Lower lobe of right lung (tissue), 2 donors: Measurements from ENCODE around the gene MPPED1. TPM values are rescaled to one million over a fixed set of nuclear protein-coding genes. Genes with fewer than 3 reads are reported as not detected.
A peak's percentile ranks its signal among the peaks of the same experiment; 100 is the strongest.

ENCODE experiments used
- ATAC-seq, 2 donors: fragments of 200-7000 bp; cut with Tn5 transposase; one replicate each; pipeline ENCODE4 v1.9.1; 2020 to 2022; ENCODE audit warnings: mild to moderate bottlenecking in 2 of 2, moderate library complexity in 2 of 2
- DNase-seq: peaks from one replicate; pipeline ENCODE4 v3.0.0-alpha.2; 2020
- H3K27ac ChIP-seq: fragments of 200-600 bp; one replicate; pipeline ENCODE4 v1.8.0; 2022
- H3K27me3 ChIP-seq: fragments of 200-600 bp; one replicate; pipeline ENCODE4 v1.8.0; 2022; ENCODE audit warnings: low read depth
- H3K36me3 ChIP-seq: fragments of 200-600 bp; one replicate; pipeline ENCODE4 v1.8.0; 2022; ENCODE audit warnings: mild to moderate bottlenecking
- H3K4me1 ChIP-seq: fragments of 200-600 bp; one replicate; pipeline ENCODE4 v1.8.0; 2022
- H3K4me3 ChIP-seq: fragments of 200-600 bp; one replicate; pipeline ENCODE4 v1.8.0; 2022; ENCODE audit warnings: mild to moderate bottlenecking
- H3K9me3 ChIP-seq: fragments of 200-600 bp; one replicate; pipeline ENCODE4 v1.8.0; 2022
- intact Hi-C: fragments of 100-400 bp; cut with DNase I; formaldehyde crosslinking; loops from one replicate; pipeline ENCODE4 v1.11.0; 2022
- total RNA-seq: library from RNA; stranded (reverse); fragmentation: NEBNext Ultra II Directional; extraction: Animal tissue kit (Norgen Biotek cat#: 25700); gene quantifications from one replicate; pipeline ENCODE4 v1.2.1, GENCODE V29; 2021
- TF ChIP-seq, protein P1 (sequence below): fragments of 200-600 bp; IDR thresholded peaks from one replicate; pipeline ENCODE4 v1.8.0; 2022; ENCODE audit warnings: antibody characterized with exemption, mild to moderate bottlenecking
- donor health status: DM: no; HTN: yes; CAD: no; lungs with severe emphysema.

MPPED1 gene
- total RNA-seq, 1 donor from 2014 or later: not detected

DNA sequence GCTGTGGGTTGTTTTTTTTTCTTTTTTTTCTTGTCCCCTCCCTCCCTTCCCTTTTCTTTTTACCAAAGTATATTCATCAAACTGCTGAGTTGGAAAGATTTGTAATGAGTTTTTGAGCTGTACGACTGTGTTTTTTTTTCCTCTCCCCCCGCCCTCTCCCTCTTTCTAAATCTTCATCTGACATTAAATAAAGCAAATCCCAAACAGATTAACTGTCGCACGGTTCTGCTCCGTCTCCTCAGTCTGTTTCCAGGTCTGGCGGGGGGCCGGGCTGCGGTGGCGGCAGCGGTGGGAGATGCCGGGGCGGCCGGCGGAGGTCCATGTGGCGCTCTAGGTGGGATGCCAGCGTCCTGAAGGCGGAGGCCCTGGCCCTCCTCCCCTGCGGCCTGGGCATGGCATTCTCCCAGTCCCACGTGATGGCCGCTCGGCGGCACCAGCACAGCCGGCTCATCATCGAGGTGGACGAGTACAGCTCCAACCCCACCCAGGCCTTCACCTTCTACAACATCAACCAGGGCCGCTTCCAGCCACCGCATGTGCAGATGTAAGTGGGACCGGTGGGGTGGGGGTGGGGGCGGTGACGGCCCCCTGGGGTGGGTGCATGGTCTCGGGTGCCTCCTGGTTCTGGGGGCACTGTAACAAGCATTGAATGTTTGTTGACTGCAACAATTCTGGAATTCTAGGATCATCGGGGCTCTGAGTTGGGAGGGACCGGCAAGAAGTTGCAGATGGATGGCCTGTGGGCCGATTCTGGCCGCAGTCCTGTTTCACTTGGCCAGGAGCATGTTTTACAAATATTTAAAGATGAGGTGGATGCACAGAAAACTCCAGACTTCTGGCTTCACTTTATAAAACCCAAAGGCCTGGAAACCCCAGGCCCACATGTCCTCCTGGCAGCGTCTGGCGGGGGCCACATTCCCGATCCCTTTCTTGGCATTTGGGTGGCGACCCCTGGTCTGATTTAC is 13.1 kb downstream of the MPPED1 start:
- Histone ChIP-seq H3K4me3 (no peak overlapping the region), H3K9me3 (no peaks in the 10 kb centered on the region)
- no peak for ATAC-seq

DNA sequence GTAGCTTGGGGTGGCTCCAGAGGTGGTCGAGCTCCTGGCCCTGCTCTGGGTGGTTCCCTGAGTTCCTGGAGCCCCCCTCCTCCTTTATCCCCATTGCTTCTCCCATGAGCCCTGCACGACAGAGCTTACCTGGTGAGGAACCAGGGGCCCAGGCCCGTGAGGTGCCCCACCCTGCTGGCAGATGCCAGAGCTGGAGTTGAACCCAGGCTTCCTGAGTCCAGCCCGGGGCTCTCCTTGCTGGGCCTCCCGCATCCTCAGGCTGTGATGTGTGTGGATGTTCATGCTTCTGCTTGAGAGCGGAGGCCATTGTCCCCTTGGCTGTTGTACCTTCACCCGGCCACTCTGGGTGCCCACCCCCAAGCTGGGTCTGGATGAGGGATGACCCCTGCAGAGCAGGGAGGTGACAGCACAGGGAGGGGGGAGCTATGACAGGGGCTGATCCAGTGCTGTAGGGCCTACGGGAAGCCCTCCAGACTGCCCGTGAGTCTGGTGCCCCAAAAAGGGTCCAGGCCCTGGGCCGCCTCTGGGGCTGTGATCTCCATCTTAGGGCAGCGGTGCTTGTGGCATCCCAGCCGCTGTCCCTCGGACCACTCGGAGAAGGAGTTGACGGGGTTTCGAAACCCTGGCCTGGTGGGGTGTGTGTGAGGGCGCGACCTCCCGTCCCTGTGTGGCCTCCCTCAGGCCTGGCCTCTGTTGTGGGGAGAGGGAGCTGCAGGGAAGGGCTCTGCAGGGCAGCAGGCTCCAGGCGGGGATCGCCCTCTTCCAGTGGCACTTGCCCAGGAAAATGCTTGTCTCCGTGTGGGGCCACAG is 14.4 kb downstream of the MPPED1 start:
- Histone ChIP-seq H3K4me3 (no peak overlapping the region), H3K4me1 (no peaks in the 10 kb centered on the region), H3K36me3 (no peaks in the 10 kb centered on the region), H3K27ac (no peak overlapping the region), H3K27me3 (peaks cover 69% of the 10 kb centered on the region), H3K9me3 (no peaks in the 10 kb centered on the region)
- ATAC-seq (no peak), DNase-seq (peak; percentile 38)
- intact Hi-C loops: no loop called here
- TF ChIP-seq, protein P1, sequence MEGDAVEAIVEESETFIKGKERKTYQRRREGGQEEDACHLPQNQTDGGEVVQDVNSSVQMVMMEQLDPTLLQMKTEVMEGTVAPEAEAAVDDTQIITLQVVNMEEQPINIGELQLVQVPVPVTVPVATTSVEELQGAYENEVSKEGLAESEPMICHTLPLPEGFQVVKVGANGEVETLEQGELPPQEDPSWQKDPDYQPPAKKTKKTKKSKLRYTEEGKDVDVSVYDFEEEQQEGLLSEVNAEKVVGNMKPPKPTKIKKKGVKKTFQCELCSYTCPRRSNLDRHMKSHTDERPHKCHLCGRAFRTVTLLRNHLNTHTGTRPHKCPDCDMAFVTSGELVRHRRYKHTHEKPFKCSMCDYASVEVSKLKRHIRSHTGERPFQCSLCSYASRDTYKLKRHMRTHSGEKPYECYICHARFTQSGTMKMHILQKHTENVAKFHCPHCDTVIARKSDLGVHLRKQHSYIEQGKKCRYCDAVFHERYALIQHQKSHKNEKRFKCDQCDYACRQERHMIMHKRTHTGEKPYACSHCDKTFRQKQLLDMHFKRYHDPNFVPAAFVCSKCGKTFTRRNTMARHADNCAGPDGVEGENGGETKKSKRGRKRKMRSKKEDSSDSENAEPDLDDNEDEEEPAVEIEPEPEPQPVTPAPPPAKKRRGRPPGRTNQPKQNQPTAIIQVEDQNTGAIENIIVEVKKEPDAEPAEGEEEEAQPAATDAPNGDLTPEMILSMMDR: no peak

More for the DNA sequence above, 13.1 kb downstream of the MPPED1 start:
- TF ChIP-seq, protein P1: no peak
- H3K36me3 ChIP-seq: no peaks in the 10 kb centered on the region
- peak; percentile 44 for DNase-seq
- no peak overlapping the region for H3K27ac ChIP-seq
- H3K4me1 ChIP-seq: no peaks in the 10 kb centered on the region
- intact Hi-C loops: no loop called here
- H3K27me3 ChIP-seq: peaks cover 73% of the 10 kb centered on the region

GRCh38 chr22:43426816-43427215 is 15.0 kb downstream of the MPPED1 start:
- intact Hi-C loops: no loop called here
- Histone ChIP-seq H3K4me3 (no peak overlapping the region), H3K36me3 (no peaks in the 10 kb centered on the region), H3K27me3 (peaks cover 69% of the 10 kb centered on the region), H3K27ac (no peak overlapping the region), H3K4me1 (no peaks in the 10 kb centered on the region), H3K9me3 (no peaks in the 10 kb centered on the region)
- DNase-seq (peak; percentile 14), ATAC-seq (no peak)
- TF ChIP-seq, protein P1: no peak

DNA sequence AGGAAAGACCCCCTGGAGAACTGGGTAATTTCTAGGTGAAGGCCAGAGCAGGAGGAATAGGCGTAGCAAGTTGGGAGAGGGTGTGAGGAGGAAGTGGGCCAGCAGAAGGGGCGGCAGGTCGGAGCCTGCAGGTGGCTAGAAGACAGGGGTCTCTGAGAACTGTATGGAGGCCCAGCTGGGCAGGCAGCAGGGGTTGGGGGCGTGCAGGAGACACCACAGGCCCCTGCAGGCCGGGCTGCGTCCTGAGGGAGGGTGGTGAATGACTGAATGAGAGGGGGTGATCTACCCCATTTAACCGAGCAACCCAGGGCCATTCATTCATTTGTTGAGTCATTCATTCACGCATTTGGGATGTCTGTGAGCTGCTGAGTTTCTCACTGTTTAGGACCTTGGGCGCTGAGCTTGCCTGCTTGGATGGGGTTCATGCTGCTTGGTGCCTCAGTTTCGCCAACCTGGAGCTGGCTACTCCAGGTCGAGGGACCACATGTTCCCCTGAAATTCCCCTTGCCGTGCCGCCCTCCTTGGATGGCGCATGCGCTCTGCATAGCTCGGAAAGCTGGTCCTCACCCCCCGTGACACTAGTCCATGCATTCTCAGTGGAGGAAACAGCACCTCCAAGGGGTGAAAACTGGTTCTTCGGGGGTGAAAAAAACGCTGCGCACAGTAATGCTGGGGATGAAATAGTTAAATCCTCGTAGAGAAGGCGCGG is 15.6 kb downstream of the MPPED1 start:
- TF ChIP-seq, protein P1: no peak
- intact Hi-C loops: no loop called here
- Histone ChIP-seq H3K4me3 (no peak overlapping the region), H3K27me3 (peaks cover 66% of the 10 kb centered on the region), H3K27ac (no peak overlapping the region), H3K9me3 (no peaks in the 10 kb centered on the region), H3K36me3 (no peaks in the 10 kb centered on the region), H3K4me1 (no peaks in the 10 kb centered on the region)
- ATAC-seq: no peak
- DNase-seq: peak; percentile 21

DNA sequence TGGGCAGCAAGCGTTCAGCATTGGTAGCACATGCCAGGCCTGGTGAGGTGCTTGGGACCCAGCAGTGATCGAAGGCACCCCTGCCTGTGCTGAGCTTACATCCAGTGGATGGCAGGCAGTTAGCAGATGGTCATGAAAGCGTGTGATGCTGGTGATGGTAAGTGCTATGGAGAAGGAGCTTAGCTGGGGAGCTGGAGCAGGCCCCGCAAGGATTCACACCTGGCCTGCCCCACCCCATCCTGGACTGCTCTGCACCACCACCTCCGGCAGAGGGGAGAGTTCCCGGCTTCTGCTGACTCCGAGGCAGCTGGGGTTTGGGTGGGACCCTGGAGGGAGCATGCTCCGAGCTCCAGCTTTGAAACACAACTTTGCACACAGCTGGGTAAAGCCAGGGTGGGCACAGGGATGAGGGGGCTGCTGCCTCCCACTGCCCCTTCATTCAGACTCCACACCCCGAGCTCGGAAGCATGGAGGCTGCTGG is 16.2 kb downstream of the MPPED1 start:
- intact Hi-C loops: no loop called here
- peaks cover 63% of the 10 kb centered on the region for H3K27me3 ChIP-seq
- TF ChIP-seq, protein P1: no peak
- DNase-seq (peak; percentile 20), ATAC-seq (no peak)
- H3K9me3 ChIP-seq: no peaks in the 10 kb centered on the region
- no peaks in the 10 kb centered on the region for H3K36me3 ChIP-seq
- H3K27ac ChIP-seq: no peak overlapping the region
- H3K4me3 ChIP-seq: no peak overlapping the region
- no peaks in the 10 kb centered on the region for H3K4me1 ChIP-seq
